Transverse colon (tissue), 4 donors: ENCODE results near the gene HSD11B1L. TPM values are rescaled to one million over a fixed set of nuclear protein-coding genes. Genes with fewer than 3 reads are reported as not detected.

ENCODE experiments used
- DNase-seq: peaks from one replicate; pipeline ENCODE4 v3.0.0-alpha.2; 2019
- H3K27ac ChIP-seq, 4 donors: fragments of 200-600 bp; sonication (generic); 2 replicates each; pipeline ENCODE4 v1.5.1; 2016 to 2018; ENCODE audit warnings: inconsistent platforms in 4 of 4
- H3K27me3 ChIP-seq: fragments of 200-600 bp; sonication (generic); 2 replicates; pipeline ENCODE4 v1.5.1; 2017; ENCODE audit warnings: inconsistent platforms
- H3K36me3 ChIP-seq, 4 donors: fragments of 200-600 bp; sonication (generic); 2 replicates each; pipeline ENCODE4 v1.5.1; 2017 to 2019; ENCODE audit warnings: inconsistent platforms in 4 of 4
- H3K4me1 ChIP-seq, 4 donors: fragments of 200-600 bp; sonication (generic); 2 replicates each; pipeline ENCODE4 v1.5.1; 2017 to 2020; ENCODE audit warnings: inconsistent platforms in 4 of 4
- H3K4me3 ChIP-seq, 4 donors: fragments of 200-600 bp; sonication (generic); 1 replicate in 1 of 4; 2 replicates in 3 of 4; pipeline versions ENCODE4 v1.5.1 to v1.6.1; 2017 to 2019; ENCODE audit warnings: inconsistent platforms in 4 of 4
- H3K9me3 ChIP-seq, 2 donors: fragments of 200-600 bp; sonication (generic); 2 replicates each; pipeline ENCODE4 v1.5.1; 2017 to 2019; ENCODE audit warnings: inconsistent platforms in 2 of 2
- CTCF ChIP-seq, 5 experiments: fragments of 200-600 bp in 3 of 5; fragments of 450-650 bp in 2 of 5; sonication (generic) in 3 of 5; IDR thresholded peaks; 1 replicate in 2 of 5; 2 replicates in 3 of 5; pipeline ENCODE4 v1.5.1; 2016 to 2017; ENCODE audit warnings: antibody characterized with exemption in 5 of 5, inconsistent platforms in 3 of 5, mild to moderate bottlenecking in 2 of 5, moderate library complexity in 1 of 5
- EP300 ChIP-seq: sonication (generic); formaldehyde crosslinking; IDR thresholded peaks from one replicate; pipeline ENCODE4 v1.6.1; 2017; ENCODE audit warnings: antibody characterized with exemption, low read depth
- POLR2A ChIP-seq: fragments of 450-650 bp; IDR thresholded peaks from one replicate; pipeline ENCODE4 v1.6.1; 2016; ENCODE audit warnings: antibody characterized with exemption, mild to moderate bottlenecking, moderate library complexity
- POLR2AphosphoS5 ChIP-seq, 3 donors: sonication (generic); formaldehyde crosslinking; IDR thresholded peaks; one replicate each; pipeline ENCODE4 v1.6.1; 2016; ENCODE audit warnings: antibody characterized with exemption in 3 of 3
- WGBS, 2 donors: methylation state at CpG; one replicate each; pipeline ENCODE4 v1.1.5; 2018; ENCODE audit warnings: low coverage in 1 of 2; 5-methylcytosine and 5-hydroxymethylcytosine counted together
- in situ Hi-C, 4 donors: fragments of 200-750 bp; cut with MboI; loops; one replicate each; pipeline versions ENCODE4 v1.15.0 to v1.15.1; 2017; ENCODE audit warnings: low sequenced_read_pairs in 3 of 4, low pct_ligation_motif_present in 1 of 4, low pct_unique_long_range_greater_than_20kb in 1 of 4
- intact Hi-C: fragments of 100-400 bp; cut with DNase I; formaldehyde crosslinking; loops from one replicate; pipeline ENCODE4 v1.15.1; 2023; ENCODE audit warnings: low total_unique reads
- total RNA-seq, 4 donors: library from RNA; depleted of rRNA; stranded (reverse); fragments of >200 nt; gene quantifications; one replicate each; pipeline ENCODE4 v1.1.0, GENCODE V29; 2016

HSD11B1L gene
- total RNA-seq, 4 donors from 2014 or later: 10.8 to 30.1 (median 16.6) TPM

GRCh38 chr19:5676105-5676771, 4.6 kb upstream of the HSD11B1L start:
- intact Hi-C loops: no loop called here
- Histone ChIP-seq H3K27me3 (no peaks in the 10 kb centered on the region), H3K4me1 (peaks cover 11 to 14% (median 13%) of the 10 kb centered on the region in 4 donors), H3K4me3 (no peak overlapping the region), H3K36me3 (no peaks in the 10 kb centered on the region), H3K9me3 (no peaks in the 10 kb centered on the region), H3K27ac (no peak overlapping the region)
- in situ Hi-C loops: no loop called here
- 60% methylated on average over 17 of the region's 17 CpGs; no CpG with 5 or more reads in 1 of the 2 donors for WGBS, 2 donors
- no peak for DNase-seq
- TF ChIP-seq POLR2A (no peak), EP300 (no peak), CTCF (IDR thresholded peaks at IDR 0.05) (no peak), POLR2AphosphoS5 (IDR thresholded peaks at IDR 0.05) (no peak)

- 60% methylated on average over 11 of the region's 13 CpGs; no CpG with 5 or more reads in 1 of the 2 donors for WGBS, 2 donors
- in situ Hi-C loops: no loop called here
Observed at GRCh38 chr19:5676772-5677105, 4.1 kb upstream of the HSD11B1L start.

GRCh38 chr19:5677136-5677535, 3.7 kb upstream of the HSD11B1L start:
- TF ChIP-seq POLR2A: no peak
- TF ChIP-seq CTCF (IDR thresholded peaks at IDR 0.05): no peak
- no peak for TF ChIP-seq EP300
- no peak for TF ChIP-seq POLR2AphosphoS5 (IDR thresholded peaks at IDR 0.05)
- Histone ChIP-seq H3K4me1 (peaks cover 11 to 15% (median 14%) of the 10 kb centered on the region in 4 donors), H3K36me3 (no peaks in the 10 kb centered on the region), H3K9me3 (no peaks in the 10 kb centered on the region), H3K27me3 (no peaks in the 10 kb centered on the region), H3K4me3 (no peak overlapping the region), H3K27ac (no peak overlapping the region)
- no peak for DNase-seq
- intact Hi-C loops (no loop called here), in situ Hi-C loops (no loop called here)
- WGBS, 2 donors: 87% methylated on average over 10 of the region's 10 CpGs; no CpG with 5 or more reads in 1 of the 2 donors

More at GRCh38 chr19:5676772-5677105, 4.1 kb upstream of the HSD11B1L start:
- no peak for DNase-seq
- H3K36me3 ChIP-seq: no peaks in the 10 kb centered on the region
- no peak overlapping the region for H3K4me3 ChIP-seq
- intact Hi-C loops: no loop called here
- H3K27me3 ChIP-seq: no peaks in the 10 kb centered on the region
- H3K27ac ChIP-seq: no peak overlapping the region
- peaks cover 11 to 15% (median 14%) of the 10 kb centered on the region in 4 donors for H3K4me1 ChIP-seq
- H3K9me3 ChIP-seq: no peaks in the 10 kb centered on the region
- TF ChIP-seq EP300: no peak
- no peak for TF ChIP-seq CTCF (IDR thresholded peaks at IDR 0.05)
- no peak for TF ChIP-seq POLR2A
- no peak for TF ChIP-seq POLR2AphosphoS5 (IDR thresholded peaks at IDR 0.05)

- Histone ChIP-seq H3K27me3 (no peaks in the 10 kb centered on the region), H3K4me3 (no peak overlapping the region), H3K4me1 (peaks cover 11 to 15% (median 14%) of the 10 kb centered on the region in 4 donors), H3K9me3 (no peaks in the 10 kb centered on the region), H3K36me3 (no peaks in the 10 kb centered on the region), H3K27ac (no peak overlapping the region)
- no peak for DNase-seq
- intact Hi-C loops (no loop called here), in situ Hi-C loops (no loop called here)
- WGBS, 2 donors: 86% methylated on average over 9 of the region's 9 CpGs; no CpG with 5 or more reads in 1 of the 2 donors
- TF ChIP-seq POLR2AphosphoS5 (IDR thresholded peaks at IDR 0.05) (no peak), CTCF (IDR thresholded peaks at IDR 0.05) (no peak)
Observed at GRCh38 chr19:5677580-5677979, 3.2 kb upstream of the HSD11B1L start.
